NCI-H1092 treated with DMSO at 0.1 percent for 48 hours (cell line): Measurements from ENCODE around the gene BCL2L2.
"Not testable (repeated sequence)": the region's sequence is repeated elsewhere in the genome, so short reads cannot be mapped to it uniquely, and the experiment has no call there.

Source experiments
- DNase-seq: peaks from one replicate; lab custom pipeline; 2025; lab: John Stamatoyannopoulos, UW

BCL2L2 gene

GRCh38 chr14:23306412-23307145 is at the start of gene BCL2L2:
TSS of gene BCL2L2 (plus strand) at chr14:23306833. CDS start at chr14:23307768, 935 bp downstream.
- DNase-seq: peak; percentile 87

DNA sequence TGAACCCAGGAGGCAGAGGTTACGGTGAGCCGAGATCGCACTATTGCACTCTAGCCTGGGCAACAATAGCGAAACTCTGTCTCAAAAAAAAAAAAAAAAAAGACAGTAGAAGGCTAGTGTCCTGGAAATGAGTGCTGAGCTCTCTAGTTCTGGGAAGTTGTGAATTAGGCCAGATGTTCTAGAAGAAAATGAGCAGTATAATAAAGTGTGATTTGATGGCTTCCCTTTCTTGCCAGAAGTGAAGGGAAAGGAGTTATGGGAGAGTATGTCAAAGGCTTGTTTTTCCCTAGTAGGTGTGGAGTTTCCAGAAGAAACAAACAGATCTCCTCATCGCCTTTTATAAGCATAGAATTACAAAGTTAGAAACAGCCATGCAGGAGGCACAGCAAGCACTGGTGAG is 48.4 kb upstream of the BCL2L2 start:
- DNase-seq: no peak

DNA sequence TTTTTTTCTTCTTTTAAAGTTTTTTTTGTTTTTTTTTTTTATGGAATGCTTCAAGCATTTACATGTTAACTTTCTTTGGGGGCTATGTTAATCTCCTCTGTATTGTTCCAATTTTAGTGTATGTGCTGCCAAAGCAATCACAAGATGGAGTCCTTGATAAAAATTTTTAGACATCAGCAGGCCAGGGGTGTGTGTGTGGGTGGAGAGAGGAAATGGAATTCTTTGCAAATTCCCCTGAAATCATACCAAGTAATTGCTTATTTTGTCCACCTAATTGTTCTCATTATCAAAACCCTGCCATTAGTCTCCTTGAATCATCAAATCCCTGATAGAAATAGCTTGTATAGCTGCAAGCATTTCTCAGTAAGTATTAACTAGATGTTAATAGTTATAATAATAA is 47.2 kb upstream of the BCL2L2 start:
- no peak for DNase-seq

DNA sequence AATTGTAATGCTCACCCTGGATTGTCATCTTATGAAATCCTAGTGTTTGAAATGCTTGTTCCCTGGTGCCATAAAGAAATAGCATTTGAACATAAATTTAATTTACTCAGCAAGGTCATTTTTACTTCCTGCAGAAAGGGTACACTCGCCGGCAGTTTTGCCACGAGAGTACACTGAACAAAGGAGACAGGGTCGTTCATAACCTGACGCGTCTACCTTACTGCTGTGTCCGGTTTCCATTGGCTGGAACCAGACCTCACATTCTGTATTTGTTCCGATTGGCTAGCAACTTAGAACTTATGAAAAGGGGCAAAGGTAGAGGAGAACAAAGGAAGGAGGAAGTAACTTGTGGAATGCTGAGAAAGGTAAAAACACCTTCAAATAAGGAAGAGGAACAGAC is 45.8 kb upstream of the BCL2L2 start:
- not testable (repeated sequence) for DNase-seq

DNA sequence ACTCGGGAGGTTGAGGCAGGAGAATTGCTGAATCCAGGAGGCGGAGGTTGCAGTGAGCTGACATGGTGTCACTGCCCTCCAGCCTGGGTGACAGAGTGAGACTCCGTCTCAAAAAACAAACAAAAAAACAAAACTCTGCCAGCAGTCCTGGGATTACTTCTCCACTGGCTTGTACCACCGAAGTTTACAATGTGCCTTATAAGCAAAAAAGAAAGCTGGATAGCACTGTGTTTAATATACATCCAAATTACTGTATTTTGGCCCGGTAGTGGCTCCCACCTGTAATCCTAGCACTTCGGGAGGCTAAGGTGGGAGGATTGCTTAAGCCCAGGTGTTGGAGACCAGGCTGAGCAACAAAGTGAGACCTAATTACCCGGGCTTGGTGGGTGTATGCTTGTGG is 37.4 kb upstream of the BCL2L2 start:
- no peak for DNase-seq

DNA sequence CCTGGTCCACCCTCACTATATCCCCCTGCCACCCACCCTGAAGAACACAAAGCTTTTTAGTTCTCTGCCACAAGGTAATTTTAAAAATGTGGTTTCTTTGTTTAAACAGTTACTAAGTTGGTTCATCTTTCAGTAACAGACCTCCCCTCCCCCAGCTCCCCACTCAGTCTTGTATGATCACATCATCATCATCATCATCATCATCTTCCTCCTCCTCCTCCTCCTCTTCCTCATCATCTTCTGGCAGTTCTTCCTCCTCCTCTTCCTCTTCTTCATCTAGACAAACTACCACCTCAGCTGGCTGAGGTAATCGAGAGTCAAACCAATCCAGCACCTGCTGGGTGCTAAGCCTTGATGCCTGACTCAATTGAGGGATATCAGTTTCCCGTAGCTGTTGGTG is 31.2 kb upstream of the BCL2L2 start:
- DNase-seq: no peak

- no peak for DNase-seq
Measured at GRCh38 chr14:23277189-23277588, 29.4 kb upstream of the BCL2L2 start.

DNA sequence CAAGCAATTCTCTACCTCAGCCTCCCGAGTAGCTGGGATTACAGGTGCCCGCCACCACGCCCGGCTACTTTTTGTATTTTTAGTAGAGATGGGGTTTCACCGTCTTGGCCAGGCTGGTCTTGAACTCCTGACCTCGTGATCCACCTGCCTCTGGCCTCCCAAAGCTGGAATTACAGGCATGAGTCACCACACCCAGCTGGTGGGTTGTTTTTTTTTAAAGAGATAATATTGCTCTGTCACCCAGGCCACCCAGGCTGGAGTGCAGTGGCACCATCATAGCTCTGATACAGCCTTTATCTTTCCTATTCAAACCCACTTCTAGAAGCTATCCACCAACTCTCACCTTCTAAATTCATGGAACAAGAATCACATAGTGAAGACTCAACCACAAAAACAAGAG is 28.7 kb upstream of the BCL2L2 start:
- not testable (repeated sequence) for DNase-seq

- no peak for DNase-seq
Measured at GRCh38 chr14:23281247-23281646, 25.4 kb upstream of the BCL2L2 start.

DNA sequence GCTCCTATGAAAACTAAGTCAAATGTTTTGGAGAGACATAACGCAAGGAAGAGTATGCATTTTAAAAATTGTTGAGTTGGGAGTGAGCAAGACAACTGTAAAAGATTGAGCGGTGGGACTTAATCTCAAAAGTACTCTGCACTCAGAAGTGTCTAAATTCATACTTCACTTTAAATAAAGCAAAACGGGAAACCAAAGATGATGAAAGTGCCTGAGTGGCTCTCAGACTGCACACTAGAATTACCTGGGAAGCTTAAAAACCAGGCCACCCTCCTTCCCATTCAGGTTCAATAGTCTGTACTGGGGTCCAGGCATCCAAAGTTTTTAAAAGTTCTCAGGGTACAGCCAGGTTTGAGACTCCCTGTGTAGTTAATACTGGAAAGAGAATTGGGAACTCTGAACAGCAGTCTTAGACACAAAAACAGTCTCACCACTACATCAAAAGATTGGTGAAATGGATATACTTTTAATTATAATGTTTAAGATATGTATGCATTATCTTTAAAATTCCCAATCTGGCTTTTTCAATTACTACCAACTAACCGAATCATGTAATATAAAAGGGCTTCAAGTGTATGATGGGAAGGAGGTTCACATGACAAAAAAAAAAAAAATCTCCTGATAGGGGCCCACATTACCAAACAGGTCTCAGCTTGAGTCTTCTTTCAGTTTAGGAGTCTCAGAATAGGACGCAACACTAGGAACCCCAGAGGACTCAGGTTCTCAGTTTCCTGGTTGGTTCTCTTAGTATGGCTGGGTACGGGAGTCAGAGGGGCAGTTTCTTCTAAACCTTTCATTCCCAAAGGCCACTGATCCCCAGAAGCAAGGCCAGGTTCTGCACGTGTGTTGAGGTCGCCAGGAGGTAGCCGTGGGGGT is 21.7 kb upstream of the BCL2L2 start:
- no peak for DNase-seq

GRCh38 chr14:23285530-23286019 is 21.1 kb upstream of the BCL2L2 start:
- DNase-seq: no peak

- DNase-seq: peak; percentile 99
Measured at GRCh38 chr14:23286020-23286901, 20.4 kb upstream of the BCL2L2 start, which contains the start of gene HOMEZ. TSS of gene HOMEZ (minus strand) at chr14:23286132. CDS start at chr14:23285952, 180 bp downstream.

GRCh38 chr14:23286902-23287479 is 19.6 kb upstream of the BCL2L2 start:
- no peak for DNase-seq

DNA sequence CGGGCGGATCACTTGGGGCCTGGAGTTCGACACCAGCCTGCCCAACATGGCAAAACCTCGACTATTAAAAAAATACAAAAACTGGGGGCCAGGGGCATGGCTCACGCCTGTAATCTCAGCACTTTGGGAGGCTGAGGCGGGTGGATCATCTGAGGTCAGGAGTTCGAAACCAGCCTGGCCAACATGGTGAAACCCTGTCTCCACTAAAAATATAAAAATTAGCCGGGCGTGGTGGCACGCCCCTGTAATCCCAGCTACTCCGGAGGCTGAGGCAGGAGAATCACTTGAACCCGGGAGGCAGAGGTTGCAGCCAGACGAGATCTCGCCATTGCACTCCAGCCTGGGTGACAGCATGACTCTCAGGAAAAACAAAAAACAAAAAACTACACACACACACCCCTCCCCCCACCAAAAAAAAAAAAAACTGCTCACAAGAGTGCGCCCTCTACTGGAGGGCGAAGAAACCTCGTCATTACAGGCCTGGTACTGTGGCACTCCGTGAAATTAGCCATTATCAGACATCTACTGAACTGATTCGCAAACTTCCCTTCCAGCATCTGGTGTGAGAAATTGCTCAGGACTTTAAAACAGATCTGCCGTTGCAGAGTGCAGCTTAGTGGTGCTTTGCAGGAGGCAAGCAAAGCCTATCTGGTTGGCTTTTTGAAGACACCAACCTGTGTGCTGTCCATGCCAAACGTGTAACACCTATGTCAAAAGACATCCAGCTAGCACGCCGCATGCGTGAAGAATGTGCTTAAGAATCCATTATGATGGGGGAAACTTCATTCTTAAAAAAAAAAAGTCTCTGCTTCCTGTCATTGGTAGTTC is 11.7 kb upstream of the BCL2L2 start:
- DNase-seq: peak; percentile 65

DNA sequence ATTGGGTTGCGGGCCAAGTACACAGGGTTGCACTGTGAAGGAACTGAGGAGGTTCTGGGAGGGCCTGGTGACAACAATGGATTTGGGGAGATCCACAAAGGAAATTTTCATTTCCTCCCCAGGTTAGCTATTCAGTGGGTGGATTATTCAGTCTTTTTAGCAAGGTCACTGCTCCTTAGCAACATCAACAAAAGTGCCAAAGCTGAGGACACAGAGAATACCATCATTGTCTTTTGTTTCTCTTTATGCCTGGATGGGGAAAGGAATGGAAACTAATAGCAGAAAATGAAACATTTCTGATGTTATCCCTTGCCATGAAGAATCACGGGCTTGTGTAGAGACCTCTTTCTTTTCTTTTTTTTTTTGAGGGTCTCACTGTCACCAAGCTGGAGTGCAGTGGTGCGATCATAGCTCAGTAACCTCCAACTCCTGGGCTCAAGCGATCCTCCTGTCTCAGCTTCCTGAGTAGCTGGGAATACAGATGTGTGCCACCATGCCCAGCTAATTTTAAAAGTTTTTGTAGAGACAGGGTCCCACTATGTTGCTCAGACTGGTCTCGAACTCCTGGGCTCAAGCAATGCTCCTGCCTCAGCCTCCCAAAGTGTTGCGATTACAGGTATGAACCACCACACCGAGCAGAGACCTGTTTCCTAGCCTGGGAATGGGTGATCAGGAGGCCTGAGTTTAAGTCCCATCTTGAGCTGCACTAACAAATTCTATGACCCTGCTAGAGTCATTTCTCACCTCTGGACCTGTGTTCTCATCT is 10.4 kb upstream of the BCL2L2 start:
- no peak for DNase-seq

DNA sequence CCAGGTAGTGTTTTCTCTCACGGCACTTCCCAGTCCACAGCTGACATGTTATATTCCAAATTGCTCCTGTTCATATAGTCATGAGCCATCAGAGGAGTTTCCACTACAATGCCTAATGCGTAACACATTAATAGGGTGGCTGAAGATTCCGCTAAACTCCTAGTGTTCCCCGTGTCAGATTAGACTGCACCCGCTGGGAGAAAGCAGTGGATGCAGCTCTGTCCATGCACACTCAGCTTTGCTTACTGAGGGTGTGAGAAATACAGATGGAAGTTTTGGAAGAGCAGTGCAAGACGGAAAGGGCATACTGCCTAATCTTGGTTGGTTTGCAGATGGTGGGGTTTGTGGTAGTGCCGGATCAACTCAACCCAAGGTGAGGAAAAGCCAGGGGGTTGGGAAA is 9.5 kb upstream of the BCL2L2 start:
- no peak for DNase-seq

DNA sequence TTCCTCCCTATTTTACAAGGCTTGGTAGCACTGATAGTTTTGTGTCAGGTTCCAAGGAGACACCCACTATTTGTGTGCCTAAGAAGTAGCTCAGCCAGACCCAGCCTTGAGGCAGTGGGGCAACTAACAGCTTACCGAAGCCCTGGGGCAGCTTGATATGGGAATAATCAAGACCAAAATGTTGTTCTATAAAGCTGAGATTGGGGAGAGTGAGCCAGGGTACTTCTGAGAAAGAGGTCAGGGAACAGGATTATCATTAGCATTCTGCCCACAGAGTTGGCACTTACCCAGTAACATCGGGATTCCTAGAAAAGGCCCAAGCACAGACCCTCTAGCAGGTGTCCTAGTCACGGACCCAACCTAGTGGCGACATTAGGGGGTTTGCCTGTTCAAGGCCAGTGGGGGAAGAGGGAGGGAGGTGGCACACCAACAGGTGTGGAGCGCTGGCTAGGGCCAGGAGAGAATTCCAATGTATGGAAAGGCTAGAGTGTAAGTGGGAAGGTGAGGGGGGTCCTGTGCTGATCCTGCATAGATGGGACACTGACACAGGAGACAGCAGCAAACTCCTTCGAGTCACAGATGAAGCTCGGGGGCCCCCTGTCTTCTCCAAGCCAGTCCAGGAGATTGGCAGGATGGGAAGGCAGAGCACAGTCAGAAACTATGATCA is 8.9 kb upstream of the BCL2L2 start:
- DNase-seq: no peak

GRCh38 chr14:23299211-23299957 is 7.2 kb upstream of the BCL2L2 start:
- no peak for DNase-seq
